Activated CD8-positive, alpha-beta memory T cell treated with anti-CD3 and anti-CD28 coated beads, Interleukin-2, amount 50 U/mL, for 4 hours (primary cell): ENCODE measurements around the gene ATXN1.
"Not testable (repeated sequence)": the region's sequence is repeated elsewhere in the genome, so short reads cannot be mapped to it uniquely, and the experiment has no call there.

Source experiments
- DNase-seq: peaks from one replicate; pipeline ENCODE4 v3.0.0-alpha.2; 2020

The ATXN1 gene

DNA sequence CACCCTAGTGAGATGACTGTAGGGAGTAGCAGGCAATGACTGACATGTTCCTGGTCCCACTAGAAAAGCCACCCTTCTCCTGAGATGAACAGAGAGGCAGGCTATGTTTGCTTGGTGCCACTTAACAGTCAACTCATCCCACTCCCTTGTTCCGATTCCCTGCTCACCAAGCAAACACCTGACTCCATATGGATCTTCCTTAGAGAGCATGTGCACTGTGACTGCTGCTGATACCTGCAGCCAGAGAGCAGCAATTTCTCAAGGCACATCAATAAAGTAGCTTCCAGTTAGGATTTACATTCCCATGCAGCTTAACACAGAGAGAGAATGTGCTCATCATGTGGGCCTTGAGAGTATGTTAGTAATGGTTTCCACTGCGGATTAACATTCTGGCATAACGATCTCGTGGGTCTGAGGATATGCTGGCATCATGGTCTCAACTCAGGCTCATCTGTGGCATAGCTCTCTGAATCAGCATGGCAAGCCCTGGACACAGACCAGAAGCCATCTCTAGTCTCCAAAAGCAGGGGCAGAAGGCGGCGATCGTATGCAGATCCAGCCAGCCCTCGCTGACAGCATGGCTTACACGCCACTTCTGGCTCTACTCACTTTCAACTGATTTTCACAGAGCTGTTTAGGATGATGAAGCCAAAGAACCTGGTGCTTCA is 43.9 kb downstream of the ATXN1 start:
- DNase-seq: no peak

DNA sequence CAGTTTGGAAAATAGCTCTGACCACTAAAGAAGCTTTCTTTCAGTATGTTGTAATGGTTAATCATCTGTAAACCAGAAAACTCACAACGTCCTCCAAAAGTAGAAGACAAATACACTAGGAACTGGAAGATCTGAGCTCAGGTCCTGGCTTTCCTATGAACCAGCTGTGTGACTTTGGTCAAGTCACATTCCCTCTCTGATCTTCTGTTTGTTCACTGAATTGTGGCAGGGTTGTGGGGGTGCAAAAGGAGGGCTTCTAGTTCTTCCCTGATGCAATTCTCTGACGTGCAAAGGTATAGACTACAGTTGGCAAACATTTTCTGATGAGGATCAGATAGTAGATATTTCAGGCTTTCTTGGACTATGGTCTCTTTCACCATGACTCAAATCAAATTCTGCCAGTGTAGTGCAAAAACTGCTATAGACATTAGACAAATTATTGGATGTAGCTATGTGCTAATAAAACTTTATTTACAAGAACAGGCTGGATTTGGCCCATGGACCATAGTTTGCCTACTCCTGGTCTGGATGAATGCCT is 44.9 kb downstream of the ATXN1 start:
- DNase-seq: no peak

DNA sequence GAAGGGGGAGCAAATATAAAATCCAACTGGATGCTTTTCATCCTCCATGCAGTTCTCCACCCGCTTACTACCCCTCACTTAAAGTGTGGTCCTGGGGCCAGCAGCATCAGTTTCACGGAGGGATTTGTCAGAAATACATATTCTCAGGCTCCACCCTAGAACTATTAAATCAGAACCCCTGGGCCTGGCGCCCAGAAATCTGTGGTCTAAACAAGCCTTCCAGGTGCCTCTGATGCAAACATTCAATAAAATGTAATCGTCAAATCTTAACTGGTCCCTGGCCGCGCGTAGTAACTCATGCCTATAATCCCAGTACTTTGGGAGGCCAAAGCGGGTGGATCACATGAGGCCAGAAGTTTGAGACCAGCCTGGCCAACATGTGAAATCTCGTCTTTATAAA is 47.7 kb downstream of the ATXN1 start:
- no peak for DNase-seq

DNA sequence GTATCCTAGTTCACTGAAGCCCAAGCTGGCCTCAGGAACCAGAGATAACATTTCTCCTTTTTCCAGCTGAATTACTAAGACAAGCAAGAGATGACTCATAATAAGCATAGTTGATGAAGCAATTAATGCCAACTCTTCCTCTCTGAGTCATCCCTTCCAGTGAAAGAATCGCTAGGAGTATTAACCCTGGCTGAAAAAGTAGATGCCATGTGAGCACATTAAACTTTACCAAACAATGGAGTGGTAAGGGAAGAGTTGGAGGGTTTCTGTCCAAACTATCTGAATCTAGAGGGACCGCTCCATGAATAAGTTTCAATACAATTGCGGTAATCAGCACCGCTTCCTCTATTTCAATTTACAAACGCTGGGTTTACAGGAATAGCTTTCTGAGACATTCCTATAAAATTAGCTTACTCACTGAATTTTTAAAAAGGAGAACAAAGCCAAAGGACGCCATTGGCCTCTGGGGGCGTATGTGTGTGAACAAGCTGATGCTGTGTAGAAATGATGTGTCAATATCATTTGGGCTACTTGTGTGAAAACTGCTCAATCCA is 48.3 kb downstream of the ATXN1 start:
- no peak for DNase-seq

DNA sequence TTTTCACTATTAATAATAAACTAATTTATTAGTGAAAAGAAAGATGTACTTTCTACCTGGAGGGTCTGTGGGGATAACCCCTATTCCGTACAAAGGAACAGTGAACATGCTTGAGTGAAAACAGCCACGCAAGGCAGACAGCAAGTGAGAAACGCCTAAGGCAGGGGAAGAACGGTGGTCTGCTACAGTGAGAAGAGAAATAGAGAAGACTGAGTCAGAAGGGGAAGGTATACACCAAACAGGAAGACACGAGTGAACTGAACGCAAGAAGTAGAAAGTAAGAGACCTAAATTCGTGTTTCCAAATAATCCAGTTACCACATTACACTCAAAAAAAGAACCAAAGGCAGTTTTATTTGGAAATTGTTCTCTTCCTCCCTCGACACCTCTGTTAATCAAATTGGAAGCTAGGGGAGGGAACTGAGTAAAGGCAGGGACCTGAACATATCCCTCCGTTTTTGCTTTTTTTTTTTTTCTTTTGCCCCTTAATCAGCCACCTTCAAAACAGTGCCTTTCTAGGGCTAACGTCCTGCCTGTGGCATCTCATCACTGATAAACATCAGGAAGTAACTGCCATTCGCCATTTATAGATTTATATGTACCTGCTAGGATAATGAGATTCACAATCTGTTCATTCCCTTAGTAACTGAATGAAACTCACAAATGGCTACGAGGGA is 48.9 kb downstream of the ATXN1 start:
- DNase-seq: no peak

DNA sequence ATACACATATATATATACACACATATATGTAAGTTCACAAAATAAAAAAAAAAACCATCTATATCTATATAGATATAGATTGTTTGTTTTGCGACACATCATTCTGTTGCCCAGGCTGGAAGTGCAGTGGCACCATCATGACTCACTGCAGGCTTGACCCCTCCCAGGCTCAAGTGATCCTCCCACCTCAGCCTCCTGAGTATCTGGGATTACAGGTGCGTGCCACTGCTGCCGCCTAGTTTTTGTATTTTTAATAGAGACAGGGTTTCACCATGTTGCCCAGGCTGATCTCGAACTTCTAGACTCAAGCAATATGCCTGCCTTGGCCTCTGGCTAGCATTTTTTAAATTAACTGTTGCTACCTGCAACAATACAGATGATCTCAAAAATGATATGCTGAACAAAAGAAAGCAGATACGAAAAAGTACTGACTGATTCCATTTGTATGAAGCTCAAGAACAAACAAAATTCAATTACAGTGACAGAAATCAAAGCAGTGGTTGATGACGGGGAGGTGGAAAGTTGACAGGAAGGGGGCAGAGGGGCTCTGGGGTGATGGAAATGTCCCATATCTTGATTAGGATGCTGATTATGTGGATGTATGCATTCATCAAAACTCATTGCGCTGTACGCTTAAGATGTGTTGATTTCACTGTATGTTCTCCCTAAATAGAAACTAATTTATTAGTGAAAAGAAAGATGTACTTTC is 49.6 kb downstream of the ATXN1 start:
- DNase-seq: peak; percentile 33

DNA sequence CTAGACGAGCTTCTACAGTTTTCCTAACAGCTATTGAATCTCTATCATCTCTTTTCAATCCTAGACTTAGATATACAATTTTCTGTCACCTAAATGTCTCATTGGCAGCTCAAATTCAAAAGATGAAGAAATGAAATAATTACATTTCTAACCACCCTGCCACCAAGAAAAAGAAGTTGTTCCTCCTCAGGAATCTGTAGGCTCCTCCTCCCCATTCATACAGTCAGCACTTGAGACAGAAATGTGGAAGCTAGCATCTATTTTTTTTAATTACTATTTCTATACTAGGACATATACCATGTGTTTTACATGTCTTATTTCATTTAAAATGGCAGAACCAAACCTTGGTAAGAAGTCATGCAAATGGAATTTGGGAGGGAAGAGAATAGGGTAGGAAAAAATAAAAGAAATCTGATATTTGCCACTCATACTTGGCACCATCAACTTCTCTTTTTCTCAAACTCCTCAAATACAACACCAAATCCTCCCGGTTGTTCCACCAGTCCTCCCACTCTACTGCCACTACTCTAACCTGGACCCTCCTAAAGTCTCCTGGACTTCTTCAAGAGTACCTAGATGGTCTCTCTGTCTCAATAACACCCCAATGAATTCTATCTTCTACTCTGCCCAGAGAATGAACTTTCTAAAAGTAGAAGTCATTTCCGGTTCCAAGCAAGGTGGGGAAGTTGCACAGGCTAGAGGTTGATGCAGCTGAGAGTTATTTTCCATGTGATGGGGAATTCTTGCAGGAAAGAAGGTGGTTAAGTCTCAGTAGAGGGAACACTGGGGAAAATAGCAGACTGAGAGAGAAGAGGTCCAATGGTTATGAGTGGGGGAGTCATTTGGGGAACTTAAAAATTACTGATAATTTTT is 54.1 kb downstream of the ATXN1 start:
- no peak for DNase-seq

DNA sequence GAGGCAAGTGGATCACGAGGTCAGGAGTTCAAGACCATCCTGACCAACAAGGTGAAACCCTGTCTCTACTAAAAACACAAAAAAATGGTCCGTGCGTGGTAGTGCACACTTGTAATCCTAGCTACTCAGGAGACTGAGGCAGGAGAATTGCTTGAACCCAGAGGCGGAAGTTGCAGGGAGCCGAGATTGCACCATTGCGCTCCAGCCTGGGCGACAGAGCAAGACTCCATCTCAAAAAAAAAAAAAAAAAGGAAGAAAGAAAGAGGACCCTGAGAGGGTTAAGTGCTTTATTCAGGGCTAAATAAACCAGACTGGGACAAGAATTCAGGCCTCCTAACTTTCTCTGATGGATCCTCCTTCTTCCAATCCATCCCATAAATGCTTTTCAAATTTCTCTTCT is 54.8 kb downstream of the ATXN1 start:
- DNase-seq: not testable (repeated sequence)

DNA sequence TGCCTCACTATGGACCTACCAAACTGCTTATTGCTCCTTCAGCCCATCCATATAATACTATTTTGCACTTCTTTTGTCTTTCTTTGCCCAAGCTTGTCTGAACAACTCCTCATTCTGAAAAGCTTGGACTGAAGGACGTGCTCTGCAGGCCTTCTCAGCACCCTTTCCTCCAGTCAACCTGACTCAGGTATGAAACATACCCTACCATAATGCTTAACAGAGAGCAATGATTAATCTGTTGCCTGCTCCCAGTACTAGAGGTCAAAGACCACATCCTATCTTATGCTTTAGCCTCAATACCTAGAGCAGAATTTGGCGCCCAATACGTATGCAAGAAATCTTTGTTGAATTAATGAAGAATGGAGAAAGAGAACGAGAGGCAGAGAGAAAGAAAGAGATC is 55.2 kb downstream of the ATXN1 start:
- DNase-seq: no peak

DNA sequence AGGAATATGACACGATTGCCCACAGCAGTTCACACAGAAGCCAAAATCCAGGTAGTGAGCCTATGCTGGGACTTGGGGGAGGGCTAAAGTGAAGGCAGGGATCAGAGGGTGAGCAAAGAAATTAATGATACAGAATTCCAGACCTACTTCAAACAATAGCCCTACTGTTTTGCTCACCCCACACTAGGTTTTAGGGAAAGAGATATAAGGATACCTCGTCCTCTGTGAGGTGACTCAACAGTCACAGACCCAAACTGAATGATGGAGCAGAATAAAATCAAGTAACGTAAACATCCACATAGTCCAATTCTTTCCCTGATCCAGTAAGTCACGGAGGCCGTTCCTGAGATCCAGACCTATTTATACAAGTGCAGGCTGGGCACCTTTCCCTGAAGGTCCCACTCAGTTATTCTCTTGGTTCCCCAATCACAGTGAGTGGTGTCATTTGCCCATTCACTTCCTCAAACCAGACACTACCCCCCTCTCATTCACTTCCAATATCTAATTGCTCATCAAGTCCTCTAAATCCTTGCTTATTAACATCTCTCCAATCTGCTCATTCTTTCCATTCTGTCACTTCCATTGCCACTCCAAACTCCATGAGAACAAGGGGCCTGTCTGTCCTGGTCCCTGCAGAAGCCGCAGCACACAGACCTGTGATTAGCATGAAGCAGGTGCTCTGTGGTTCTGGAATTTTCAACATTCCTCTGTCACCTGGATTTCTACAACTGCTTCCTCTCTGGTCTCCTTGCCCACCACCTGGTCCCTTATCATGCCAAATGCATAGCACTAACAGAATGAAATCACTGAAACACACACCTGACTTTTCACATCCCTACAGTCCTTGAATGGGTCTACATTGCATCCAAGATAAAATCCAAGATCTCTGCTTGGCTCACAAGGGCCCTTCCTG is 55.9 kb downstream of the ATXN1 start:
- no peak for DNase-seq

DNA sequence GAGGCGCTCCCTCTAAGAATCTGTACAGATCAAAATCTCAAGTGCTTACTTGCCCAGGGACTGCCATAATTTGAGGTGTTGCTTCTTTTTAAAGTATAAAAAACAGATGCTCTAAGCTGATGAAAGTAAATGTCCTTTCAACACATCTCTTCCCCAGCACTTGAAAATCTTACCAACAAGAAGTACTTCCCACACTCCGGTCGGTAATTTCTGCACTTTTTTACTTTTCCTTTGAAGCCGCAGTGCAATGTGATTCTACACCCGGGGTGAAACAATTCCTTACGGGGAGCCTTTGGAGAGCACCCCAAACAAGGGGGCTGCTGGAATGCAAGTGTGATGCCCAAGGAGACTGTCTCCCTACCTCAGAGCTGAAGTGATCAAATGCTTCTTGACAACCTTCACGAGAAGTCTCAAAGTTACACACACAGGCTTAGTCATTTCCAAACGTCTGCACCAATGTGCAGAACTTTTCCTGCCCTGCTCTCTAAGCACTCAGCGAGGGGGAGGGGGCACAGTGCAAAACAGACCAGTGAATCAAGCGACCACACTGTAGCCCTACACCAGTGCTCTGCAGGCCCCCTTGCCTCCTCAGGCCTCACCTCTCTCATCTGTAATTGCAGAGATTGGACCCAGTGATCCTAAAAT is 56.7 kb downstream of the ATXN1 start:
- DNase-seq: peak; percentile 45

DNA sequence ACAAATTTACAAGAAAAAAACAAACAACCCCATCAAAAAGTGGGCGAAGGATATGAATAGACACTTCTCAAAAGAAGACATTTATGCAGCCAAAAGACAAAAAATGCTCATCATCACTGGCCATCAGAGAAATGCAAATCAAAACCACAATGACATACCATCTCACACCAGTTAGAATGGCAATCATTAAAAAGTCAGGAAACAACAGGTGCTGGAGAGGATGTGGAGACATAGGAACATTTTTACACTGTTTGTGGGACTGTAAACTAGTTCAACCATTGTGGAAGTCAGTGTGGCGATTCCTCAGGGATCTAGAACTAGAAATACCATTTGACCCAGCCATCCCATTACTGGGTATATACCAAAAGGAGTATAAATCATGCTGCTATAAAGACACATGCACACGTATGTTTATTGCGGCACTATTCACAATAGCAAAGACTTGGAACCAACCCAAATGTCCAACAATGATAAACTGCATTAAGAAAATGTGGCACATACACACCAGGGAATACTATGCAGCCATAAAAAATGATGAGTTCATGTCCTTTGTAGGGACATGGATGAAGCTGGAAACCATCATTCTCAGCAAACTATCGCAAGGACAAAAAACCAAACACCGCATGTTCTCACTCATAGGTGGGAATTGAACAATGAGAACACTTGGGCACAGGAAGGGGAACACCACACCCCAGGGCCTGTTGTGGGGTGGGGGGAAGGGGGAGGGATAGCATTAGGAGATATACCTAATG is 58.5 kb downstream of the ATXN1 start:
- DNase-seq: not testable (repeated sequence)

DNA sequence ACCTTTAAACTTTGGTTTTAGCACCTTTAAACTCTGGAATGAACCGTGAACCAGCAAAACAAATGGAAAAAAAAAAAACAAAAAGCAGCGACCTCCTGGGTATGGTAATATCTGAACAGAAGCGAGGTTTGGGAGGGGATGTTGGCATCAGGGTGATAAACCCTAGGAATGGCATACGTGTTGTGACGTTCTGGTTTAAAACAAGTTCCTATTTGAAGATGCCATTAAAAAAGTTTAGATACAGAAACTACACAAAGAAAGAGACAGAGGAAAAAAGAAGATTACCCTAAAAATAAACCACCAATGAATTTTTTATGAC is 60.4 kb downstream of the ATXN1 start:
- no peak for DNase-seq

DNA sequence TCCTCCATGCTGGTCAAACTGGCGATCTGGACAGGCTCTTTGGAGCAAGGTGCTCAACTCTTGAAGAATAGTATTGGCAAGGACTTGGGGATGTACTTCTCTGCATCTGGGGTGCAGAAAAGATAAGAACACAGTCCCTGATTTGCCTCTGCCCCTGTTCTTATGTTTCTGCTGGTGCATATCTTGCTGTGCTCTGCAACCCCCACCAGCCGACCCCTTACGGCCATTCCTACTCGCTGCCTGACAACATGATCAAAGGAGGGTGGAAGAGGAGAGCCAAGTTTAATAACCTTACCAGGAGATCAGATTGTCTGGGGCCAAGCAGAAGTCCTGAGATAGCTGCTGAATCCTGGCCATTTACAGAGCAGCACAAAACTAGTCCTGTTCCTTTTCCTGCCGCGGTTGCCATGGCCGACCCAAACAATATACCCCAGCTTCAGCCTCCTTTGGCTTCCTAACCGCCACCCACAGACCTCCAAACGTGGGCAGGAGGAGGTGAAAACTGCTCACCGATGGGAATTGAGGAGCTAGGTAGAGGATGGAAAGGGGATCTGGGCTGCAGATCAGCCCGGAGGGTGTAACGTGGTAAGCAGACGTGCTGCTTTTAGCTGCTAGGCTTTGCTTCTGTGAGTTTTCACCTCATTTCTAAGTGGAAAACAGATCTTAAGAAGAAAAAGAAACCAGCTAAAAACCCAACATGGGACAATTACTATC is 60.9 kb downstream of the ATXN1 start:
- no peak for DNase-seq

DNA sequence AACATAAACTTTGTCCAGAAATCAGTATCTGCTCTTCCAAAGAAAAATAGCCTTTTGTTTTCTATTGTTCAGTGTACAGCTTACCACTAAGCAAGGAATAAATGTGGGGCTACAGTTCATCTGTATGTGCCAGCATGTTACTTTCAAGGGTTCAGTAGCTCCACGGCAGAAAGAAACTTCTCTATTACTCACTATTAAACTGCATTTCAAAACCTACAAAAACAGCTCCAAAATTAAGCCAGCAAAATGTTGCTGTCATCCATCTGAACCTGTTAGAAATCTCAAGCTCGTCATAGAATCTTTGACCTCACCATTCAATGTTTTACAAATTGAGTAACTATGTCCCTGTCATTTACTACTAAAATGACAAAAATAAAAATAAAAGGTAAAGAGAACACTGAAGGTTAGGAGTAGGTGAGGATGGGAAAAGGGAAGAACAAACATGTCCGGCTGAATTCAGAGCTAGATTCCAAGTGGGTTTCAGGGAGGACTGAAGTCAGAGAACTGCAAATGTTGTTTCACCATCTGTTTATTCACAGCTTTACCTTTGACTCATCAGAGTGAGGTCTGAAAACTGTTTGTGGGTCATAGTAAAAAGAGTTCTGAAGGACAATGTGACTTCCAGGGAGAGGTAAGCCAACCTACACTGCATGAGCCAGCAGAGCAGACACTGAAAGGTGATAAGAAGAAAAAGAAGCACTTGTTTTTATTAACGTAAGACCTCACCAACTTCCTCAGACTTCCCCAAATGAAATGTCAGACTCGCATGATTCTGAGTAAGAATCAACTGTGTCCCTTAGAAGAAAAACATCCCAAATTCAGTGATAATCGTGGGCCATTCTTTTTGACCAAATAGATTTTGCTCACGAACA is 62.0 kb downstream of the ATXN1 start:
- no peak for DNase-seq

DNA sequence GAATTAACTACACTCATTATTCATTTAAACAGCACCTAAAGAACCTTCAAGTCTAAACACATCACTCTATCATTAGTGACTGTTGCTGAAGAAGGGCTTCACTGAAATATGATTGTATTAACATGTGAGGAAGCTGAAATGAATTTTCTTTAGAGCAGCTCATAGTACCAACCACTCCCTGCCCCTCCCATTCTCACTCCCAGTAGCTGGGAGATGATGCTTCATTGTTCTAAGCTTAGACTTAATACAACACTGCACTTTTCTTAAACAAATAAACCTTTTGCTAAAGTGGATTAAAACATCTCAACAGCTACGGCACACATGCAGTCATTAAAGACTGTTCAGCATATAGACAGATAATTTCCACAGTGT is 63.1 kb downstream of the ATXN1 start:
- DNase-seq: no peak

DNA sequence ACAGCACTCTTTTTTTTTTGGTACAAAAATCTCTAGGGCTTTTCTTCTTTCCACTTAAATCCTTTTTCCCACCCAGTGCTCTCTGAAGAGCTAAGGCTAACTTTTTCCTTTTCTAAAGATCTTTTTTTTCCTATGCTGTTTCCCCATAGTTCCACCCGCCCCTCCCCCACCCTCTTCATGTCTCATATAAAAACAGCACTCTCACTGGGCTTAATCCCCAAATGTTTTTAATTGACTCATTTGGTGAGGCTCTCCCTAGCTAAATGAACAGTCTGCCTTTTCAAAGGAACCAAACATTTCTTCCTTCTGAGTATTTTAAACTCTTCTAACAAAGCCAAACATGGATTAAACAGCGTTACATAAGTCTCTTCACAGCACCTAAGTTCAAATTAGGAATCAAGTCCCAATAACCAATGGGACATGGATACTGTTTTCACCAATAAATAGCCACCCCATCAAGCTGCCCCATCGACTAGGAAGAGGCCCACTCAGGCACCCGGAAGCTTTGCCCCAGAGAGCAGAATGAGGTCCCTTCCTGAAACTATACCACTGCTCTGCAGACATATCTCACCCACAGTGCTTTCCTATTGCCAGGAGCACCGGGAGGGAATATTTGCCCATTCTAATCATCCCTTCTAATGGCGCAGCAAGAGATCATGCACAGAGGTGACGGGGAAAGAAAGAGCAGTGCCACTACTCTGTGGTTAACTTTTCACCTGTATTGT is 63.7 kb downstream of the ATXN1 start:
- DNase-seq: no peak

DNA sequence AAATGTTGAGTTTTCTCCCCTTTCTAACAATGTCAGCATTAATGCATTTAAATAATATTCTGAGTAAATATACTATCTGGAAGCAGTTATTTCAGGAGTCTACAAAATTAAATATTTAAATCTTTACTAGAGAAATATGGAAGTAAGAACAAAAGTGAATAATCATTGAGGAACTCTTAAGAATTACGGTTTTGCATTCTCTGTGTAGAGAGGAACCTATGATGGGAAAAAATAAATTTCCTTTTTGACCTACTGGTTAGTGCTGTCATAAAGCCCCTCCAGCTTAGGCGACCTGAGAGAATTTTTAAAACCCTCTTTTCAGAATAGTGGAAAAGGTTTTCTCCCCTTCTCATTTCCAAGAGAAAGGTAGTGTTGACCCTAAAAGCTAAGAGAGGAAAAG is 64.8 kb downstream of the ATXN1 start:
- no peak for DNase-seq
